DND-41 (cell line): Measurements from ENCODE around the gene RCBTB2.

Experiments used
- CTCF ChIP-seq: IDR thresholded peaks from 2 replicates; pipeline ENCODE4 v1.5.1; 2012; ENCODE audit warnings: borderline replicate concordance, low read length, moderate library complexity, mild to moderate bottlenecking; ENCODE audit not compliant: poor library complexity, severe bottlenecking; ENCODE audit errors: extremely low read depth
- EZH2 ChIP-seq: IDR thresholded peaks from 3 replicates; pipeline ENCODE4 v1.6.1; 2012; ENCODE audit warnings: borderline replicate concordance, low read depth, mild to moderate bottlenecking, moderate library complexity, low read length, inconsistent platforms; ENCODE audit not compliant: severe bottlenecking

- TF ChIP-seq CTCF (no peak), EZH2 (no peak)
Measured at GRCh38 chr13:48448959-48449614, 83.8 kb downstream of the RCBTB2 start.
